ENCODE data around the gene WDR59.
"Not testable (repeated sequence)": the region's sequence is repeated elsewhere in the genome, so short reads cannot be mapped to it uniquely, and the experiment has no call there.

The WDR59 gene

DNA sequence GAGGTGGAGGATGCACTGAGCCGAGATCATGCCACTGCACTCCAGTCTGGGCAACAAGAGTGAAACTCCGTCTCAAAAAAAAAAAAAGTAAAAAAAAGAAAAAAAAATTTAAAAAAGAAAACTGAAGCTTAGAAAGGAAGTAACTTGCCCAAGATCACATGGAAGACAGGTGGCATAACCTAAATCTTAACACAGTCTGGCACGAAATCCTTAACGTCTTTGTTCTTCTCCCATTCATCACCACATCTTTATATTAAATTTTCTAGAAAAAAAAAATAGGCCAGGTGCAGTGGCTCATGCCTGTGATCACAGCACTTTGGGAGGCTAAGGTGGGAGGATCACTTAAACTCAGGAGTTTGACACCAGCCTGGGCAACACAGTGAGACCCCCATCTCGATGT is 9.3 kb downstream of the WDR59 start:
- DNase-seq, result no peak

DNA sequence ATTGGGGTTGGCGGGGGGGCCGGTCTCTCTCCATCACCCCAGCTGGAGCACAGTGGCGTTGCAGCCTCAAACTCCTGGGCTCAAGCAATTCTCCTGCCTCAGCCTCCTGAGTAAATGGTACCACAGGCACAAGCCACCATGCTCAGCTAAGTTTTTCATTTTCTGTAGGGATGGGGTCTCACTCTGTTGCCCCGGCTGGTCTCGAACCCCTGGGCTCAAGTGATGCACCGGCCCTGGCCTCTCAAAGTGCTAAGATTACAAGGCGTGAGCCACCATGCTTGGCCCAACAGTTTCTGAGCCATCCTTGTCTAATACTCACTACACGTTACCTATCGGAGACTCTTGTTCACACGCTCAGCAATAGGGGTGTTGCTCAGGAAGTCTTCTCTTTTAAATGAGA is 11.6 kb downstream of the WDR59 start:
- no peak for DNase-seq

DNA sequence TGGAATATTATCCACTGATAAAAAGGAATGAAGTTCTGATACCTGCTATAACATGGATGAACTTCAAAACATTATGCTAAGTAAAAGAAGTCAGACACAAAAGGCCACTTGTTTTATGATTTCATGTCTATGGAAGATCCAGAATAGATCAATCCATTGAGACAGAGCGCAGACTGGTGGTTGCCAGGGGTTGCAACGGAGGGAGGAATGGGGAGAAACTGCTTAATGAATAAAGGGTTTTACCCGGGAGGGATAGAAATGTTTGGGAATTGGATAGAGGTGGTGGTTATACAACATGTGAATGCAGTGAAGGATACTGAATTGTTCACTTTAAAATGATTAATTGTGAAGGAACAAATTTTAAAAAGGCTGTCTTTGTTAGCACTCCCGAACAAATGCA is 30.2 kb downstream of the WDR59 start:
- DNase-seq, result no peak

DNA sequence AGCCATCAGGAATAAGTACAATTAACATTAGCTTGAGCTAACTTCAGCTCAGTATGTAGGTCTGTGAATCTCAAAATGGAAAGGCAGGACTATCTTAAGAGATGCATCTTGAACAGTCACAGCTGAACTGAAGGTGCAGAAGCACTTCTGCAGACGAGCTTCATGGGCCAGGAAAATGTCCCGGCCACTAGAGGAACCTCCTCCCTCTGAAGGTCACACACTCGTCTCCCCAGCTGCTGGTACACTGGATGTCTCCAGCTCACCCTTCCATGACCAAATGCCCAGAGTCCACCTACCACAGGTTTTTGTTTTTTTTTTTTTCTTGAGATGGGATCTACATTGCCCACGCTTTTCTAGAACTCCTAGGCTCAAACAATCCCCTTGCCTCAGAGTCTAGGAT is 33.2 kb downstream of the WDR59 start:
- no peak for DNase-seq

DNA sequence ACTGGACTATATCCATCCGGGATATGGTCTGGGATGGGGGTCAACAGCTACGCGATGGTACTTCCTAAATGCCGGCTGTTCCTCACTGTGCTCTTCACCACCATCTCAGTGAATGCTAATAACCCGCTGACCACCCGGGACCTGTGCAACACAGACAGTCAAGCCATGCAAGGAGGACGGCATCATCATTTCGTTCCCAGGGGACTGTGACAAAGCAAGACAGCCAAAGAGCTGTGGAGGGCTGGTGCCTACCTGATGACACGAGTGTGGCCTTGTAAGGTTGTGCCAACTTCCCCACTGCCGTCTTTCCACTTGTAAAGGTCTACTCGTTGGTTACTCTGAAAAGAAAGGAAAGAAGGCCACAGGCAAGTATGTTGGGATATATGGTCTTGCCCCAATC is 33.7 kb downstream of the WDR59 start:
- no peak for DNase-seq

DNA sequence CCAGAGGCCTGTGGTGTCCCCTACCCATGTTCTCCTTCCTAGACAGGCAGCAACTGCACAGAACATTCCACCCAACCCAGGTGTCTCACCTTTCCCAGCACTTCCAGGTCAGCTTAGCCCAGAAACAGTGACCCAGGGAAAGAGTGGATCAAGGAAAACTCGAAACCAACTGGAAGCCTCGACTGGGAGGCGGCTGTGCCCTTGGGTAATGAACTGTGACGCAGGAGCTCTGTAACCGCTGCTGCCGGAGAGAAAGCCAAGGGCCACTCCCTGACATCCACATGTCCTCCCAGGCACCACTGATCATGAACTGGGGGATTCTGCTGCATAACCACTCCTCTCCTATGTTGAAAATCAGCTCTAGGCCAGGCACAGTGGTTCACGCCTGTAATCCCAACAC is 34.4 kb downstream of the WDR59 start:
- DNase-seq, result no peak

DNA sequence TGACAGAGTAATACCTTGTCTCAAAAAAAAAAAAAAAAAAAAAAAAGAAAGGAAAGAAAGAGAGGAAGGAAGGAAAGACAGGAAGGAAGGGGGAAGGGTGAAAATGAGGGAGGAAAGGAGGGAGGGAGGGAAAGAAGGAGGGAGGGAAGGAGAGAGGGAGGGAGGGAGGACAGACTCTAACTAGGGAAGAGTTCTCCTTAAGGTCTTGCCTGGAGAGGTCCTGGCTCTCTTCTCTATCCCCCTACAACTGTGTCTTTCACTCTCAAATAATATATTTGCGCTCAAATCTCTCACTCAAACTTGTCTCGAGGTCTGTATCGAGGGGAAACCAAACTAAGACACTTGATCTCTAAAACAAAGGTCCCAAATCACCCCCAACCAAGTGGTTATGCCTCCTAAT is 35.6 kb downstream of the WDR59 start:
- no peak for DNase-seq

DNA sequence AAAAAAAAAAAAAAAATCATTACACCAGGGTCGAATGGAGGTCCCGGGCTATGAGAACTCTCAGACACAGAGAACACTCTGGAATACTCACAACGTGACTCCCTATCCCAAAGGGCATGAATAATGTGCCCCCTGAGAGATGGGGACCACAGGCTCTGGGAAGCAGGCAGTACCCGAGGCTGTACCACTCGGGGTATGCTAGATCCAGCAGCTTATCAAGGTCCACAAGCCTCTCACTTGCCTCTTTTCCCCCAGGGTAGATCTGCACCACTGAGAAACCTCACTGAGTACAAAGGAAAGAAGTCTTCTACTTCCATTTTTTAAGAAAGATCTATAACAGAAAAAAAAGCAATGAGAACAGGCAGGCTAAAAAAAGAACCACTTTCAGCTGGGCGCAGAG is 40.5 kb downstream of the WDR59 start:
- no peak for DNase-seq

DNA sequence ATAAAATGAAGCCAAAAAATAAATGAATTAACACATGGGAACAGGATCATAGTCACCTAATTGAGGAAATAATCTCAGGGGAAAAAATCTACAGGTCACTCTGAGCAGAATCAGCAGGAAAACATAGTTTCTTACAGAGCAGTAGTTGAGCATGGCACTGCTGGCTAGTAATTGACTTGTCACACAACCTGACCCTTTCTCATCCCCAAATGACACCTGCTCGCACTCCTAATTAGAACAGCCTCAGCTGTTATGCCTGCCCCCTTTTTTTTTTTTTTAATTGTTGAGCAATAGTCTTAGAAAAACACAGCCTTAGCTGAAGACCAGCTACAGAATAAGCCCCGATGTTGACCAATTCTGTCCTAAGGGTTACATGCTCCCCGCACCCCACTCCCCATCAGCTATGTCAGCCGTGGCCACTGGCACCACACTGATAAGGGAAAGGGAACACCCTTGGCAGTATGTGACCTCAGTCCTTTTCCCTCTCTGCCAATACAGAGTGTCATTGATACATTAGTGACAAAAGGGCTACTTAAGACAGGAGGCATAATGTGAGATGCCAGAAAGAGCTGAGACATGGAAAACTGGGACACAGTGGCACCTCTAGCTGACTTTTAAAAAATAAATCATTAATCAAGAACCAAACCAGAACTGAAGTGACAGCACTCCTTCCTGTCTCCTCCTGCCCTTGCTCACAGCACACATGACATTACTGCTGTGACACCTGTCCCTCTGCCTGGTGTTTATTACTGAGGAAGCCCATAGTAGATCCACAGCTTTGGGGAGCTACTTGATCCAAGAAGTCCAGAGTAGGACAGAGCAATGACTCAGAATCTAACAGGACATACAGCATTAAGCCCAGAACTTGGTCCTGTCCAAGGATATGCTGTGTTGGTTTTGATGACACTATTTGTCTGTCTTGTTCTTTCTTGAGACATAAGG is 41.7 kb downstream of the WDR59 start:
- no peak for DNase-seq

DNA sequence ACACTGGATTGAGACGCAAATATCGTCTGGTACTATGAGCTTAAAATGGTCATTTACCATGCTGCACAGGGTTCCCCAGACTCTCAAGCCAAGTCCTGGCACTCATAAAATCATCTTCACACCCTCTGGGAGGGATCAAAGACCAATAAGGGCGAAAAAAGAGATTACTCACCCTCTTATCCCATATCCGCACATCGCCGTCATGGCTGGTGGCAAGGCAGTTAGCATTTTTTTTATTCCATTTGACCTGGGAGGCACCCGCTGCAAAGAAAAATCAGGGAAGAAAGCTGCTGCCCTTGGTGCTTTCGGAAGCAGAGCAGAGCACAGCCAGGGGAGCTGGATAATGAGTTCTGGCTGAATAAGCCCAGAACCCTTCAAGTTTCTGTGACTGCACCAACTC is 42.4 kb downstream of the WDR59 start:
- DNase-seq, result no peak

DNA sequence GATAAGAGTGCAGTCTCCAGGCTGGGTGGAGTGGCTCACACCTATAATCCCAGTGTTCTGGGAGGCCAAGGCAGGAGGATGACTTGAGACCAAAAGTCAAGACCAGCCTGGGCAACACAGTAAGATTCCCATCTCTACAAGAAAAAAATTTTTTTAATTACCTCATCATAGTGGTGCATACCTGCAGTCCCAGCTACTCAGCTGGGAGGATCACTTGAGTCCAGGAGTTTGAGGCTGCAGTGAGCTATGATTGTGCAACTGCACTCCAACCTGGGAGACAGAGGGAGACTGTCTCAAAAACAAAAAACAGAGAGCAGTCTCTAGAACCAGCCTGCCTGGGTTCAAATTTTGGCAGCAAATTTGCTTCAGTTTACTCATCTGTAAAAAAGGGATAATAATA is 45.2 kb downstream of the WDR59 start:
- DNase-seq, result no peak

DNA sequence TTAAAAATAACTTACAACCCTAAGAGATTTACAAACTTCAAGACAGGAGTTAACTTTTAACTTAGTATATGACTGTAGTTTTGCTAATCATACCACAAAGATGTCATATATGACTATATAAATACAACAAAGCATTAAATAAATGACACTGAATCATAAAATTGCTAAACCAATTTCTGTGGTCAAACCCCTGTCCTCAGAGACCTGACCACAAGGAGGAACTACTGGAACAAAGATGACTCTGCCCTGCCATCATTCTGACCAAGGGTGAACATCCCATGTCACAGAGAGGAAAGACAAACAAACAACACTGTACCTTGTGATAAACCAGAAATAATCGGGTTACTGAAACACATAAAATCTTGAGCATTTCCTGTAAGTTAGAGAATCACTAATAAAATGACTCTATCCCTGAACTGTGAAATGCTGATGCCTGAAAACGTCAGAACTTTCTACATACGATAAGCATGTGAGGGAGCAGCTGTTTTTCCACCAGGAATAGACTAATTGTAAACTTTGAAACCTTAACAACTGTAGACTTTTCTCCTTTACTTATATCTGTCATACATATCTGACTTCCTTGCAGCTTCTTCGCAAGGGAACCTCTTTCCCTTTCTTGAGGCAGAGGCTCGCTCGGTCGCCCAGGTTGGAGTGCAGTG is 47.9 kb downstream of the WDR59 start:
- DNase-seq, result no peak

DNA sequence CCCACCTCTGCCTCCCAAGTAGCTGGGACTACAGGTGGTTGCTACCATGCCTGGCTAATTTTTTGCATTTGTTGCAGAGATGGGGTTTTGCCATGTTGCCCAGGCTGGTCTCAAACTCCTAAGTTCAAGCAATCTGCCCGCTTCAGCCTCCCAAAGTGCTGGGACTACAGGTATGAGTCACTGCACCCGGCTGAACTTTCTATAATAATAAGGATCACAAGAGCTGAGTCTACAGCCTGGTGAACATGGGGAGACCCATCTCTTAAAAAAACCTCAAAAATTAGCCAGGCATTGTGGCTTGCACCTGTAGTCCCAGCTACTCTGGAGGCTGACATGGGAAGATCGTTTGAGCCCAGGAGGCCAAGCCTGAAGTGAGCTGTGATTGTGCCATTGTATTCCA is 53.5 kb downstream of the WDR59 start:
- no peak for DNase-seq

DNA sequence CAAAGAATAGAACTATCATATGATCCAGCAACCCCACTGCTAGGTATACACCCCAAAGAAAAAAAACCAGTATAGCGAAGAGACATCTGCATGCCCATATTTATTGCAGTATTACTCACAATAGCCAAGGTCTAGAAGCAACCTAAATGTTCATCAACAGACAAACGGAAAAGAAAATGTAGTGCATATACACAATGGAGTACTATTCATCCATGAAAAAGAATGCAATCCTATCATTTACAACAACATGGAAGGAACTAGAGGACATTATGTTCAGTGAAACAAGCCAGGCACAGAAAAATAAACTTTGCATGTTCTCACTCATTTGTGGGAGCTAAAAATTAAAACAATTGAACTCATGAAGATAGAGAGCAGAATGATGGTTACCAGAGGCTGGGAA is 55.3 kb downstream of the WDR59 start:
- DNase-seq, result no peak

DNA sequence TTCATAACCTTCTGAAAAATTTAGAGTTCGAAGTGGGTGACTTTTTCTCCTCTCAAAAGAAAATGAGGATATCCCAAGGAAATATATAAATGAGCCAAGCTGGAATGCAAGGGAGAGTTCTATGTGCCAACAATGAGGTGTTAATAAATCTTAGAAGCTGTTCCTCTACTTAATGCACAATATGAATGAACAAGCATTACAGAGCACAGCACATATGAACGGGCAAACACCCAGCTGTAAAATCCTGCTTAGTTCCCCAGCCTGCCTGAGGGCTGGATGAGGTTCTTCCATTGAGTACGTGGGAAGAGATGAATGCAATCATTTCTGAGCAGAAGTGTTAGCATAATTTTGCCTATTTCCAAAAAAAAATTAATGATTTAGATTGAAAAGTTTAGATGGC is 58.1 kb downstream of the WDR59 start:
- DNase-seq, result no peak

DNA sequence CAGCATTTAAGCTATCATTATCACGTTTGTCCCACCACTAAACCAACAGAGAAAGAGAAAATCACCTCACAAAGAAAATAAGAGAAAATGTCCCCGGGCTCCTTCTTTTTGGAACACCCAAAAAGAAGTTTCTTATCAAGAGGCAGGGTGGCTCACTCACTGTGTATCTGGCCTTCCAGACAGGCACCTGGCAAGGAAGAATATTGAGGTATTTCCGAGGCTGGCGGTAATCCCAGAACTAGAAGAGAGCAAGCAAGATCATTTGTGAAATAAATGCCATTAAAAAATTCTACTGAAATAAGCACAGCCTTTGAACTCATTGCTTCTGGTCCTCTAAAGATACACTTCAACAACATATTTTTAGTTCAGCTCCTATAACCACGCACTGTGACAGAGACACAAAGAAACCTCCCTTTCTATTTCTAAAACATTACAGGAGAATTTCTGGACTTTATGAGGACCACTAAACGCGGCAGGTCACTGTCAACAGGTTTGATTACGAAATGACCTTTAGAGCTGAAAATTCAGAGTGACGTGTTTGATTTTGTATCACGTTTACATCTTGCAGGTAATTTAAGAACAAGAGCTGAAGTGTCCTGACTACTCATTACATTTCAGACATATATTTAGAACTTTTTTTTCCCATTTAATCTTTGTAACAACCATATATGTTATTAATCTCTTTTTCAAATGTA is 61.0 kb downstream of the WDR59 start:
- DNase-seq, result no peak

DNA sequence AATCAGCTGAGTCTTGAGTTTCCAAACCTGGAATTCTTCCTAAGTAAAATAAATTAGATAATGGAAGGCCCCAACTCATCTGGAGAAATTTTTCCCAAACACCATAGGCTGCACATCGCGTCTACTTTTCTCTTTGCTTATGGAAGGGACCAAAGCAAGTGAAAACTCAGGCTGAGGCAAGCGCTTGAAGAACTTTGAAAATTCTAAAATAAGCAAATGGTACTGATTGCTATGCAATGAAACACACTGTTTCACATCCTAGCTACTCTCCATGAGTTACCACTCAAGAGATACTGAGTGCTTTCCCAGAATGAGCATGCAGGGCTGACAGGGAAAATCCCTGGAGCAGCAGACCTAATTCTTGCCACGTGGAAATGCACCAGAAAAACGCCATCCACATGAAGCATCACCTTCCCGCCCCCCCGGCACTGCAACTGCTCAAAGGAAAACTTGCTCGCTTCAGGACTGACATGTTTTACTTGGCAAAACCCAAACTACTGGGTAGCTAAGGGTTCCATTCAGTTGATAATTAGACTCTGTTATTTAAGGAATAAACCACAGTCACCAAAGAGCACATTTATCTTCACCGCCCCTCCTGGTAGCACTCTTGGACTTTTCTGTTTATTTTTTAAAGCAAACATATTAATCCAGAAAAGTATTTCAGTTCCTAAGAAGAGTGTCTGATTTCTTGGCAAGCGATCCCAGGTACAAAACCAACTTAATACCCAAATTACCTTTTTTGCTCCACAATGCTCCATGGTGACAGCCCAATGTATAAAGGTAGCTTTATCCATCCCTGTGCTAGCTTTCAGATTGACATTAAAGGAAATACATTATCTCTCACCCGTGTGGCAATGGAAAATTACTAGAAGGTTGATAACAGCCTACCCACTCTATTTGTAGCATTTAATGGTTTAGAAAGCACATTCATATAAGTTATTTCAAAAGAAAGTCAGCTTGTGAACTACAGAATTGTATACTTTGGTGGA is 62.5 kb downstream of the WDR59 start:
- no peak for DNase-seq

DNA sequence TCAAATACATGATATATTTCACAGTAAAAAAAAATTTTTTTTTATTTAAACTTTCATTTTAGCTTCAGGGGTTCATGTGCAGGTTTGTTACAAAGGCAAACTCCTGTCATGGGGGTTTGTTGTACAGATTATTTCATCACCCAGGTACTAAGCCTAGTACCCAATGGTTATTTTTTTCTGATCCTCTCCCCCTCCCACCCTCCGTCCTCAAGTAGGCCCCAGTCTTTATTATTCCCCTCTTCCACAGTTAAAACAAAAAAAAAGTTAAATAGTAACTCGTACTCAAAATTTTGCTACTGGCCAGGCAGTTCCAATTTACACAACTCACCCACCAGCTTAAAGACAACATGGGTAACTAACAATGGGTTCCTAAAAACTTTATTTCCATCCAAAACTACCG is 63.9 kb downstream of the WDR59 start:
- no peak for DNase-seq

DNA sequence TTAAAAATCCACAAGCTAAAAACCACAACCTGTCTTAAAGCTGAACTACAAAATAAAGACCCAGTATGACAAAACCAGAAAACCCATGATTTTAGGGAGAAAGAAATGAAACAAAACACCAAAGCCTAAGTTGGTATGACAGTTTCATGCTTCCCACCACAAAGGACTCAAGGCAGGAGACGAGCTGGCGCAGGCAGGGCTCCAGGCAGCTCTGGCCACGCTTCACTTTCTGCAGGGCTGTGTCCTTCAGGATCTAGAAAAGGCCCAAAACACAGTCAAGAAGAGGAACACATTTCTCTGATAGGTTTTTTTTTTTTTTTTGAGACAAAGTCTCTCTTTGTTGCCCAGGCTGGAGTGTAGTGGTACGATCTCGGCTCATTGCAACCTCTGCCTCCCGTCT is 75.3 kb downstream of the WDR59 start:
- DNase-seq, result no peak

DNA sequence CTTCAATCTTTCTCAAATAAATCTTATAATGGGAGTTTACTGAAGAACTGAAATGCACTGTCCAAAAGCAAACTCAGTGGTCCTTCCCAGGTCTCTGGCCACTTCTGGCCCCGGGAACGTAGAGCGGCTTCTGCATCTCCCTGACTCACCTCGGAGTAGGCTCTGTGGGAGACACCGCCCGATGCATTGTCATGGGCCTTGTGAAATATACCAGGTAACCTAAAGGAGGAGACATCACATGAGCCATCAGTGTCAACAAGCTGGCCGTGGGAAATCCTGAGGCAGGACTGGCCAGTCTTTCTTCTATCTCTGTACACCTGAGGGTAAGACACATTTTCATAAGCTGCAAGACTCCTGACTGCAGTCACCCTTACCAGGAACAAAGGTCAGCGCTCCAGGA is 76.2 kb downstream of the WDR59 start:
- not testable (repeated sequence) for DNase-seq

DNA sequence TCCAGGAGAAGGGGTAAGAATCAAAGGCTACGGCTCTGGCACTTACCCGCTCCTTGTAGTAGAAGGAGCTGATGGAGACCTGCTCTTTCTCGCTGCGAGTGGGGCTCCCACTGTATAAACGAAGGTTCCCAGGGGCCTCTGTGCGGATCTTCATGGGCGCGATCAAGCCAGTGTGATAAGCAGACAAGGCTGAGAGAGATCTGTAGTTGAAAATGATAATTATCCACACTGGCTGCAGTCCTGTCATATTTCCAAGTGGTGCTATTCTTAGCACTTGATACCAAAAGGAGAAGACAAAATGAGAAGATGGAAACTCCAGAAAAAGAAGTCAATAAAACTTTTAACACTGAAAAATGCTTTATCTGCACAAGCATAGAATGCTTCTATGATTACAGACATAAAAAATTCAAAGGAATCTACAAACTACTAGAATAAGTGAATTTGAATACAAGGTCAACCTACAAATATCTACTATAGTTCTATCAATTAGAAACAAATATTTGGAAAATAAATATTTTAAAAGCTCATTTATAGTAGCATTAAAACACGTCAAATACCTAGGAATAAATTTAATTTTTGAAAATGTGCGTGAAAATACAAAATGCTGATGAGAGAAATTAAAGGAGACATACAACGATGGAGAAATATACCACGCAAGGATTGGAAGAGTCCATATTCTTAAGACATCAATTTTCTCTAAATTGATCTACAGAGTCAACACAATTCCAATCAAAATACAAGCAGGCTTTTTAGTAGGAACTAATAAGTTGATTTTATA is 80.8 kb downstream of the WDR59 start:
- DNase-seq, result no peak

DNA sequence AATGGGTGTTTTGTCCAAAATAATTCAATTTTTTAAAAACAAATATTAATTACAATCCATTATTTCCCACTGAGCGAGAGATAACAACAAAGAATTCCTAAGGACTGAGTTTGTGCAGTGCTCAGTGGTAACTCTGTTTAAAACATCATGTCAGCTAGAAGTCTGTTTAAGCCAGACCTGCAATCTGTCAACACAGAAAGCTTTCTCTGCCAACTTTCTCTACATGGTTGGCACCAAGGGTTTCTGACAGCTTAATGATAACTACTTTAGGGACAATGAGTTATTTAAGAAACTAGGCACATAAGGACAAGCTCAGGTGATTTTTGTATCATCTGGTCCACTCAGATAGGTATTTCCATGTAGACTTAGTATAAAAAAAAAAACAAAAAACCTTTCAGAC is 81.8 kb downstream of the WDR59 start:
- no peak for DNase-seq
